Measurements from ENCODE around the gene UBAC2. TPM values are rescaled to one million over a fixed set of nuclear protein-coding genes. Genes with fewer than 3 reads are reported as not detected.

The UBAC2 gene
- total and polyA plus RNA-seq, 2 donors (not counting 3 experiments of a cell fraction or from before 2014, with no cell fraction given), result 45.7 to 54.4 TPM

DNA sequence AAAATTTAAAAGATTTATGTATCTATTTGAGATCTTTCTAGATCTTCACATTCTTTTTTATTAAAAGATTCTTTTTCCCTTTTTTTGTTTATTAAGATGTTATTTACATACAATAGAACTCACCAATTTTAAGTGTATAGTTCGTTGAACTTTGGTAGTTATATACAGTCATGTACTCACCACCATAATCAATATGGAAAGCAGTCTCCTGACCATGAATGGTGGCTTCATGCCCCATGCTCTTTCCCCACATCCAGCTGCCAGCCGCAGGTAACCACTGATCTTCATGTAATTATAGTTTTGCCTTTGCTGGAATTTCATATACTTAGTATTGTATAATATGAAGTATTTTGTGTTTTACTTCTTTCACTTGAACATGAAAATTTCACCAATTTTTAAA is 127.1 kb downstream of the UBAC2 start:
- Histone ChIP-seq H3K9me1 (replicated peaks; ENCODE audit: control insufficient read depth, extremely low read depth, insufficient read depth, low read length) (no peaks in the 10 kb centered on the region), H3K27me3 (ENCODE audit: control insufficient read depth in 2 of 2, insufficient read depth in 2 of 2, low read length in 2 of 2) (no peaks in the 10 kb centered on the region), H3K4me2 (ENCODE audit: insufficient read depth, low read length) (no peak overlapping the region), H3K9me3 (replicated peaks; ENCODE audit: control insufficient read depth, insufficient read depth, low read length) (no peaks in the 10 kb centered on the region), H3K4me1 (ENCODE audit: control insufficient read depth, extremely low read depth, insufficient read depth, low read length) (no peaks in the 10 kb centered on the region), H3K4me3 (replicated peaks in 1 of 3; ENCODE audit: insufficient read depth in 1 of 3, low read depth in 1 of 3, low read length in 3 of 3) (no peak overlapping the region), H2AFZ (ENCODE audit: low read depth, low read length) (no peak overlapping the region), H3K9ac (replicated peaks; ENCODE audit: extremely low read depth, insufficient read depth, low read length) (no peak overlapping the region), H3K27ac (ENCODE audit: insufficient read depth, low read depth, low read length) (no peak overlapping the region), H3K36me3 (ENCODE audit: control insufficient read depth in 2 of 2, extremely low read depth in 1 of 2, insufficient read depth in 2 of 2, low read length in 2 of 2) (no peaks in the 10 kb centered on the region), H4K20me1 (replicated peaks; ENCODE audit: control insufficient read depth, extremely low read depth, insufficient read depth, low read length) (no peaks in the 10 kb centered on the region), H3K79me2 (ENCODE audit: control insufficient read depth, insufficient read depth, low read length) (no peaks in the 10 kb centered on the region)
- no TSS peak for BruUV-seq (replicated peaks)
- DNase-seq (ENCODE audit: low read depth, low spot score) (no peak), FAIRE-seq (no peak)
- CTCF ChIA-PET, result no interaction called here
- intact Hi-C loops (cut with micrococcal nuclease) (no loop called here), dilution Hi-C loops (cut with MboI; ENCODE audit: extremely low pct_ligation_motif_present, low sequenced_read_pairs) (no loop called here)
- TF ChIP-seq GATA2 (IDR thresholded peaks at IDR 0.05; ENCODE audit: insufficient read depth, insufficient read length, low read depth, low read length) (no peak), CTCF (IDR thresholded peaks at IDR 0.05; ENCODE audit: extremely low read depth in 1 of 2, insufficient read depth in 1 of 2, low read depth in 1 of 2, low read length in 2 of 2) (no peak), MYC (IDR thresholded peaks at IDR 0.05; ENCODE audit: low read depth, low read length) (no peak), POLR2A (IDR thresholded peaks at IDR 0.05; ENCODE audit: low read depth, low read length) (no peak), POLR2AphosphoS5 (IDR thresholded peaks at IDR 0.05; ENCODE audit: insufficient read depth, low read depth, low read length) (no peak), EZH2 (IDR thresholded peaks at IDR 0.05; ENCODE audit: borderline replicate concordance, low read depth, low read length, severe bottlenecking) (no peak)
- POLR2A ChIA-PET, result no interaction called here

GRCh38 chr13:99329477-99329876 is 128.8 kb downstream of the UBAC2 start:
- BruUV-seq (replicated peaks), result no TSS peak
- DNase-seq (ENCODE audit: low read depth, low spot score), result no peak
- Histone ChIP-seq H3K4me2 (ENCODE audit: insufficient read depth, low read length) (no peak overlapping the region), H3K4me3 (replicated peaks in 1 of 3; ENCODE audit: insufficient read depth in 1 of 3, low read depth in 1 of 3, low read length in 3 of 3) (no peak overlapping the region), H3K79me2 (ENCODE audit: control insufficient read depth, insufficient read depth, low read length) (no peaks in the 10 kb centered on the region), H4K20me1 (replicated peaks; ENCODE audit: control insufficient read depth, extremely low read depth, insufficient read depth, low read length) (no peaks in the 10 kb centered on the region), H3K27ac (ENCODE audit: insufficient read depth, low read depth, low read length) (no peak overlapping the region), H3K9me1 (replicated peaks; ENCODE audit: control insufficient read depth, extremely low read depth, insufficient read depth, low read length) (no peaks in the 10 kb centered on the region), H3K9ac (replicated peaks; ENCODE audit: extremely low read depth, insufficient read depth, low read length) (no peak overlapping the region), H3K4me1 (ENCODE audit: control insufficient read depth, extremely low read depth, insufficient read depth, low read length) (no peaks in the 10 kb centered on the region), H3K36me3 (ENCODE audit: control insufficient read depth in 2 of 2, extremely low read depth in 1 of 2, insufficient read depth in 2 of 2, low read length in 2 of 2) (no peaks in the 10 kb centered on the region), H3K27me3 (ENCODE audit: control insufficient read depth in 2 of 2, insufficient read depth in 2 of 2, low read length in 2 of 2) (no peaks in the 10 kb centered on the region), H3K9me3 (replicated peaks; ENCODE audit: control insufficient read depth, insufficient read depth, low read length) (no peaks in the 10 kb centered on the region), H2AFZ (ENCODE audit: low read depth, low read length) (no peak overlapping the region)
- no peak for FAIRE-seq
- intact Hi-C loops (cut with micrococcal nuclease), result no loop called here
- ChIA-PET POLR2A (no interaction called here), CTCF (interaction anchor here (1.1 to 1.4 kb wide), 4 partner anchors 8 to 32 kb away, joined by 3 read pairs; no protein-coding TSS in a partner anchor)
- TF ChIP-seq FOS (IDR thresholded peaks at IDR 0.05; ENCODE audit: borderline replicate concordance, insufficient read depth, low read length) (no peak), JUN (IDR thresholded peaks at IDR 0.05; ENCODE audit: borderline replicate concordance, insufficient read depth, insufficient read length, low read depth) (no peak), EZH2 (IDR thresholded peaks at IDR 0.05; ENCODE audit: borderline replicate concordance, low read depth, low read length, severe bottlenecking) (no peak), CTCF (IDR thresholded peaks at IDR 0.05; ENCODE audit: extremely low read depth in 1 of 2, insufficient read depth in 1 of 2, low read depth in 1 of 2, low read length in 2 of 2) (no peak), POLR2AphosphoS5 (IDR thresholded peaks at IDR 0.05; ENCODE audit: insufficient read depth, low read depth, low read length) (no peak), GATA2 (IDR thresholded peaks at IDR 0.05; ENCODE audit: insufficient read depth, insufficient read length, low read depth, low read length) (no peak), MAX (IDR thresholded peaks at IDR 0.05; ENCODE audit: insufficient read depth, insufficient read length) (no peak), MYC (IDR thresholded peaks at IDR 0.05; ENCODE audit: low read depth, low read length) (no peak), POLR2A (IDR thresholded peaks at IDR 0.05; ENCODE audit: low read depth, low read length) (no peak)
- dilution Hi-C loops (cut with MboI; ENCODE audit: extremely low pct_ligation_motif_present, low sequenced_read_pairs), result no loop called here
